ENCODE results near the gene PARL. TPM values are rescaled to one million over a fixed set of nuclear protein-coding genes. Genes with fewer than 3 reads are reported as not detected.

PARL gene
- total RNA-seq, 2 donors from 2014 or later, result 31.5 to 44.3 TPM

DNA sequence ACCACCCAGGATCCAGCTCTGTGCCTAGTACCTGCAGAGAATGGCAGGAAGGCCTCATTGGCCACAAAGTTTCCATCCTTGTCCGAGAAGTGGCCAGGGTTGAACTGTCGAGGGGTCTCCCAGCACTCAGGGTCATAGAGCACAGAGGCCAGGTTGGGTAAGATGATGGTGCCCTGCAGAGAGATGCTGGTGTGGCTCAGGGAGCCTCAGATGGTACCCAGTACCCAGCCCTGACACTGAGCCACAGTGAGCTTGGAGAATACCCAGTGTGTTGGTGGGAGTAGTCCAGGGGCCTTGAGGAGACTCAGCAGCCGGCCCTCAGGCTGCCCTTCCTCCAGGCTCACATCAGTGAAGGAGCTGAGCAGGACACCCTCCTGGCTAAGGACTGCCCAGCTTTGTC is 11.5 kb upstream of the PARL start:
- Histone ChIP-seq H3K9me3 (no peaks in the 10 kb centered on the region), H3K27me3 (replicated peaks; ENCODE audit: insufficient read depth) (no peaks in the 10 kb centered on the region), H3K27ac (no peak overlapping the region), H3K36me3 (no peaks in the 10 kb centered on the region), H3K4me1 (replicated peaks) (no peaks in the 10 kb centered on the region), H3K4me3 (no peak overlapping the region)
- DNase-seq (ENCODE audit: low spot score), result no peak
- intact Hi-C loops (cut with DNase I), result loop anchor here (5.0 kb wide), 2 partner anchors 241 to 351 kb away; partner anchors contain the start of genes ALG3, EEF1AKMT4 and EIF2B5
- WGBS, result 88% methylated on average over 3 of the region's 3 CpGs
- TF ChIP-seq POLR2AphosphoS5 (IDR thresholded peaks at IDR 0.05), result no peak
- TF ChIP-seq, protein P1, sequence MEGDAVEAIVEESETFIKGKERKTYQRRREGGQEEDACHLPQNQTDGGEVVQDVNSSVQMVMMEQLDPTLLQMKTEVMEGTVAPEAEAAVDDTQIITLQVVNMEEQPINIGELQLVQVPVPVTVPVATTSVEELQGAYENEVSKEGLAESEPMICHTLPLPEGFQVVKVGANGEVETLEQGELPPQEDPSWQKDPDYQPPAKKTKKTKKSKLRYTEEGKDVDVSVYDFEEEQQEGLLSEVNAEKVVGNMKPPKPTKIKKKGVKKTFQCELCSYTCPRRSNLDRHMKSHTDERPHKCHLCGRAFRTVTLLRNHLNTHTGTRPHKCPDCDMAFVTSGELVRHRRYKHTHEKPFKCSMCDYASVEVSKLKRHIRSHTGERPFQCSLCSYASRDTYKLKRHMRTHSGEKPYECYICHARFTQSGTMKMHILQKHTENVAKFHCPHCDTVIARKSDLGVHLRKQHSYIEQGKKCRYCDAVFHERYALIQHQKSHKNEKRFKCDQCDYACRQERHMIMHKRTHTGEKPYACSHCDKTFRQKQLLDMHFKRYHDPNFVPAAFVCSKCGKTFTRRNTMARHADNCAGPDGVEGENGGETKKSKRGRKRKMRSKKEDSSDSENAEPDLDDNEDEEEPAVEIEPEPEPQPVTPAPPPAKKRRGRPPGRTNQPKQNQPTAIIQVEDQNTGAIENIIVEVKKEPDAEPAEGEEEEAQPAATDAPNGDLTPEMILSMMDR (IDR thresholded peaks at IDR 0.05), result no peak
- no peak for TF ChIP-seq POLR2A (IDR thresholded peaks at IDR 0.05)

DNA sequence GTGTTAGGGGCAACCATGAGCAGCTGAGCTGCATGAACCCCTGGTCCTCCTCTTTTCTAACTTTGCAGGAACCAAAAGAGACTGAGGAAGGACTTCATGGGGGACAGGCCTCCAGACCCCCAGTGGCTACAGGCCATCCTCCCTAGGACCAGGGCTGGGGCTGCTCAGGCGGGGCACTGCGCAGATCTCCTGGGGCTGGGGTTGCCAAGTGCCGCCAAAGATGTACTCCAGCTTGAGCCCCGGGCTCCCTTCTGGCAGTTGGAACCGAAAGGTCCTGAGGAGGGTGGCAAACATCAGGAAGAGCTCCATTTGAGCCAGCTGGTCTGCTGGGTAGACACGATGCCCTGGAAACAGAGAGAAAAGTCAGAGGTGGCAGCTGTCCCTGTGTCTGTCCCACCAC is 11.1 kb upstream of the PARL start:
- no peaks in the 10 kb centered on the region for H3K36me3 ChIP-seq
- H3K27ac ChIP-seq, result no peak overlapping the region
- WGBS, result 84% methylated on average over 6 of the region's 6 CpGs
- H3K27me3 ChIP-seq (replicated peaks; ENCODE audit: insufficient read depth), result no peaks in the 10 kb centered on the region
- H3K4me1 ChIP-seq (replicated peaks), result no peaks in the 10 kb centered on the region
- no peak overlapping the region for H3K4me3 ChIP-seq
- intact Hi-C loops (cut with DNase I), result loop anchor here (1.0 to 5.0 kb wide), 3 partner anchors 122 to 352 kb away; partner anchors contain the start of genes ABCC5, ALG3, EEF1AKMT4 and EIF2B5
- H3K9me3 ChIP-seq, result no peaks in the 10 kb centered on the region
- DNase-seq (ENCODE audit: low spot score), result no peak
- TF ChIP-seq, protein P1 (IDR thresholded peaks at IDR 0.05), result no peak
- TF ChIP-seq POLR2AphosphoS5 (IDR thresholded peaks at IDR 0.05) (no peak), POLR2A (IDR thresholded peaks at IDR 0.05) (no peak)

DNA sequence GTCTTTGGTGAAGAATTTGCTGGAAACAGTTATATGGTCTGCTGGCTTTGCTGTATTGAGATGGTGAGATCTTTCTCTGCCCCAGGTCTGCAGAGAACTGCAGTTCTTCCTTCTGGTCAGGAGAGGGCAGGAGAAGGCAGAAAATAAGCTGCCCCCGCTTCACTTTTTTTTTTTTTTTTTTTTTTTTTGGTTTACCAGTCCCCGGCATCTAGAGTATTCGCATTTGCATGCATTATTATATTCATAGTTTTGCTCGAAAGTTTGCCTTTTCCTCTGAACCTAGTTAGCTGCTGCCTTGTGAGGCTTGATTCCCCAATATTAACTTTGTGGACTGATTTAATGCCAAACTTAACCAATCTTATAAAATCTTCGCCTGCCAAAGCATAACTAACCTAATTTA is 10.6 kb upstream of the PARL start:
- Histone ChIP-seq H3K36me3 (no peaks in the 10 kb centered on the region), H3K27me3 (replicated peaks; ENCODE audit: insufficient read depth) (no peaks in the 10 kb centered on the region), H3K4me3 (no peak overlapping the region), H3K9me3 (no peaks in the 10 kb centered on the region), H3K27ac (no peak overlapping the region), H3K4me1 (replicated peaks) (no peaks in the 10 kb centered on the region)
- TF ChIP-seq, protein P1 (IDR thresholded peaks at IDR 0.05), result peak; percentile 57 to 76 (median 68)
- TF ChIP-seq POLR2A (IDR thresholded peaks at IDR 0.05) (no peak), POLR2AphosphoS5 (IDR thresholded peaks at IDR 0.05) (peak; percentile 19)
- WGBS, result 17% methylated on average over 5 of the region's 5 CpGs
- DNase-seq (ENCODE audit: low spot score), result peak; percentile 17
- intact Hi-C loops (cut with DNase I), result loop anchor here (1.0 to 5.0 kb wide), 3 partner anchors 122 to 352 kb away; partner anchors contain the start of genes ABCC5, ALG3, EEF1AKMT4 and EIF2B5

DNA sequence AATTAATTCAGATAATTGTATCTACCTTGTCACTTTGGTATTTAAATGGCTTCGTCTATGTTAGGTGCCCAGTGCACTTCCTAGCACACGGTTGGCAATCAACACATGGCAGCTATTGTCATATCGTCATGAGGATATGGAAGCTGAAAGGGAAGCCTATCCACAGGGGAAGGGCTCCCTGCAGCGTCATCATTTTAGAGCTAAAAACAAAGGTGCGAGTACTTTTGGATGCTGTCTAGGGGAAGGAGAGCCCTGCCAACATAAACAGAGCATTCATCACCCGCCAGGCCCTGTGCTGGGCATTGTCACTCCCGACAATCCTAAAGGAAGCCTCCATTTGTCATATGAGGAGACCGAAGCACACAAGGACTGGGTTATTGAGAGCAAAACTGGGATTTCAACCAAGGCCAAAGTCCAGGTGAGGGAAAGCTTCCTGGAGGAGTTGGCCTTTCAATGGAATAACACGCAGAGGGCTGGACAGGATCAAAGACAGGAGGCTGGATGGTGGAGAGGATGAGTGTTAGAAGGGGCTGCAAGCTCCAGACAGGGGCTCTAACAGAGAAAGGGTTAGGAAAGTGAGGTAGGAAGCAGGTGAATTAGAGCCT is 8.0 kb upstream of the PARL start:
- no peaks in the 10 kb centered on the region for H3K36me3 ChIP-seq
- H3K4me3 ChIP-seq, result no peak overlapping the region
- intact Hi-C loops (cut with DNase I), result no loop called here
- H3K9me3 ChIP-seq, result no peaks in the 10 kb centered on the region
- TF ChIP-seq POLR2A (IDR thresholded peaks at IDR 0.05) (no peak), POLR2AphosphoS5 (IDR thresholded peaks at IDR 0.05) (no peak)
- TF ChIP-seq, protein P1 (IDR thresholded peaks at IDR 0.05), result no peak
- H3K4me1 ChIP-seq (replicated peaks), result no peaks in the 10 kb centered on the region
- DNase-seq (ENCODE audit: low spot score), result no peak
- 29% methylated on average over 9 of the region's 9 CpGs for WGBS
- H3K27ac ChIP-seq, result no peak overlapping the region
- H3K27me3 ChIP-seq (replicated peaks; ENCODE audit: insufficient read depth), result no peaks in the 10 kb centered on the region

DNA sequence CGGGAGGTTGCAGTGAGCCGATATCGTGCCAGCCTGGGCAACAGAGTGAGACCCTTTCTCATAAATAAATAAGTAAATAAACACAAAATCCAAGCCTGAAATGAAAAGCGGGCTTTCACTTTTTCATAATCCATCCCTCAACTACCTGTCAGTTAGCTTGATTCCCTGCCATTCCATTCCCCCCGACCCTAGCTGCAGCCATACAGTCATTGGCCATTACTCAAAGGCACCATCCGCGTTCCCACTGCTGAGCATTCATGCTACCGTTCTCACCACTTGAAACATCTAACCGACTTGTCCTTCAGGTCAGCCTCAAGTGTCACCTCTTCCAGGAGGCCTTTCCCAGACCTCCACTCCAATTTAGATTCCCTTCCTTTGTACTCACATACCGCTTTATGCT is 1.1 kb upstream of the PARL start:
- intact Hi-C loops (cut with DNase I), result loop anchor here (5.0 kb wide), 1 partner anchor 418 kb away; no protein-coding TSS in a partner anchor
- H3K4me3 ChIP-seq, result no peak overlapping the region
- WGBS, result 90% methylated on average over 10 of the region's 10 CpGs

More for the DNA sequence above, 1.1 kb upstream of the PARL start:
- Histone ChIP-seq H3K4me1 (replicated peaks) (no peaks in the 10 kb centered on the region), H3K27ac (no peak overlapping the region), H3K36me3 (no peaks in the 10 kb centered on the region), H3K27me3 (replicated peaks; ENCODE audit: insufficient read depth) (no peaks in the 10 kb centered on the region), H3K9me3 (no peaks in the 10 kb centered on the region)
- DNase-seq (ENCODE audit: low spot score), result no peak
- TF ChIP-seq, protein P1 (IDR thresholded peaks at IDR 0.05), result no peak
- TF ChIP-seq POLR2AphosphoS5 (IDR thresholded peaks at IDR 0.05) (no peak), POLR2A (IDR thresholded peaks at IDR 0.05) (no peak)
